ENCODE measurements around the gene GPBAR1. TPM values are rescaled to one million over a fixed set of nuclear protein-coding genes. Genes with fewer than 3 reads are reported as not detected.

The GPBAR1 gene
- total RNA-seq, 1 experiment from 2014 or later, result 0.20 TPM

DNA sequence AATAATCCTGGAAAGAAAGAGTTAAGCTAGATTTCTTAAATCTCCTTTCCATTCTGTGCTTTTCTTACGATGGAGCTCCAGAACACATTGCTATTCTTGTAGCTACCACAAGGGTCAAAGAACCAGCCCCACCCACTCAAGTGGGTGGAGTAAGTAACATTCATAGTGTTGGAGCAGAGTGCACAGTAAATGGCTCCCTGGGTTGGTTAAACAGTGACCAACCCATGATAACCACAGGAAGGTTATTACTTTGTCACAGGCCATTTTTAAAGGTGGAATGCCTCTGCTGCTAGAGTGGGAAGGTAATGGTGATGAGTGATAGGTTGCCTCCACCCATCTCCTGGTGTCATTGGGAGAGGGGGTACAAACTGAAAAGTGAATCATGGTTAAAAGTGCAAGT, 29.9 kb upstream of the GPBAR1 start:
- CTCF ChIA-PET, result interaction anchor here (0.6 to 1.7 kb wide), 12 partner anchors 9 to 45 kb away, joined by 3 to 8 read pairs (median 4); partner anchors contain the start of genes AAMP, ARPC2, GPBAR1 and PNKD
- no peaks in the 10 kb centered on the region for H3K4me1 Mint-ChIP-seq
- no peak overlapping the region for H3K27ac Mint-ChIP-seq
- ATAC-seq (peak; percentile 60), DNase-seq (ENCODE audit: low spot score) (no peak)
- POLR2A ChIA-PET, result no interaction called here
- H3K27me3 Mint-ChIP-seq (ENCODE audit: low read depth), result no peaks in the 10 kb centered on the region
- H3K36me3 Mint-ChIP-seq, result peaks cover 78% of the 10 kb centered on the region
- TF ChIP-seq PRRX2 (CRISPR knock-in tag; IDR thresholded peaks at IDR 0.05) (no peak), ZNF219 (CRISPR knock-in tag; IDR thresholded peaks at IDR 0.05; ENCODE audit: borderline replicate concordance) (no peak), TEAD4 (CRISPR knock-in tag; IDR thresholded peaks at IDR 0.05) (no peak), GABPB1 (CRISPR knock-in tag; IDR thresholded peaks at IDR 0.05) (no peak), SP1 (CRISPR knock-in tag; conservative IDR thresholded peaks at IDR 0.05) (no peak), CREB1 (CRISPR knock-in tag; IDR thresholded peaks at IDR 0.05) (no peak), ELF4 (CRISPR knock-in tag; IDR thresholded peaks at IDR 0.05; ENCODE audit: low read depth) (no peak), SMAD4 (CRISPR knock-in tag; IDR thresholded peaks at IDR 0.05) (no peak), CREM (CRISPR knock-in tag; IDR thresholded peaks at IDR 0.05) (no peak), TP53 (CRISPR knock-in tag; IDR thresholded peaks at IDR 0.05) (no peak), OVOL2 (CRISPR knock-in tag; IDR thresholded peaks at IDR 0.05; ENCODE audit: borderline replicate concordance) (no peak), NR1H2 (CRISPR knock-in tag; IDR thresholded peaks at IDR 0.05) (no peak), FOXJ3 (CRISPR knock-in tag; IDR thresholded peaks at IDR 0.05; ENCODE audit: borderline replicate concordance) (no peak), TCF7 (CRISPR knock-in tag; IDR thresholded peaks at IDR 0.05; ENCODE audit: low read depth) (no peak)
- TF ChIP-seq, protein P1, sequence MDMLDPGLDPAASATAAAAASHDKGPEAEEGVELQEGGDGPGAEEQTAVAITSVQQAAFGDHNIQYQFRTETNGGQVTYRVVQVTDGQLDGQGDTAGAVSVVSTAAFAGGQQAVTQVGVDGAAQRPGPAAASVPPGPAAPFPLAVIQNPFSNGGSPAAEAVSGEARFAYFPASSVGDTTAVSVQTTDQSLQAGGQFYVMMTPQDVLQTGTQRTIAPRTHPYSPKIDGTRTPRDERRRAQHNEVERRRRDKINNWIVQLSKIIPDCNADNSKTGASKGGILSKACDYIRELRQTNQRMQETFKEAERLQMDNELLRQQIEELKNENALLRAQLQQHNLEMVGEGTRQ (CRISPR knock-in tag; IDR thresholded peaks at IDR 0.05), result no peak
- H3K9me3 Mint-ChIP-seq, result peaks cover 7% of the 10 kb centered on the region
- no peak overlapping the region for H3K4me3 Mint-ChIP-seq

DNA sequence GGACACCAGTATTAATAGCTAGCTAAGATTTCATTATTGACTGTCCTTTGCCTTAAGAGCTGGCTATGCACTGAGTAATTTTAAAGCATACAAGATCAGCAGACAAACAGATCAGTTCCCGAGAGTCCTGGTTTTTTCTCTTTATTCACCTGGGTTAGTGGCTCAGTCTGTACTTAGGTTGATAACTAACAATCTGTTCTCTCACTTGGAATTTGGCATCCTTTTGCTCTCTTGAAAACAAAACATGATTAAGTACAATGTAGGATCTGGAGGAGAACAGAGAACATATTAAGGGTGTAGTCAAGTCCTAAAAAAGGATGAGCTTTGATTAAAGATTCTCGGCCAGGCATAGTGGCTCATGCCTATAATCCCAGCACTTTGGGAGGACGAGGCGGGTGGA, 27.3 kb upstream of the GPBAR1 start:
- Mint-ChIP-seq H3K27me3 (ENCODE audit: low read depth) (no peaks in the 10 kb centered on the region), H3K9me3 (peaks cover 7% of the 10 kb centered on the region), H3K27ac (peak overlapping the region; percentile 41; the same call in 1 of the 2 replicates), H3K4me1 (no peaks in the 10 kb centered on the region), H3K36me3 (peaks cover 70% of the 10 kb centered on the region), H3K4me3 (no peak overlapping the region)
- TF ChIP-seq GABPB1 (CRISPR knock-in tag; IDR thresholded peaks at IDR 0.05) (no peak), NFE2L1 (CRISPR knock-in tag; IDR thresholded peaks at IDR 0.05) (no peak), IRF2 (CRISPR knock-in tag; IDR thresholded peaks at IDR 0.05; ENCODE audit: borderline replicate concordance, low read depth) (no peak), NFYB (CRISPR knock-in tag; conservative IDR thresholded peaks at IDR 0.05; ENCODE audit: low read depth) (no peak), NR3C1 (CRISPR knock-in tag; conservative IDR thresholded peaks at IDR 0.05; ENCODE audit: low read depth) (no peak), FOXP1 (CRISPR knock-in tag; IDR thresholded peaks at IDR 0.05; ENCODE audit: borderline replicate concordance) (no peak)
- TF ChIP-seq, protein P2, sequence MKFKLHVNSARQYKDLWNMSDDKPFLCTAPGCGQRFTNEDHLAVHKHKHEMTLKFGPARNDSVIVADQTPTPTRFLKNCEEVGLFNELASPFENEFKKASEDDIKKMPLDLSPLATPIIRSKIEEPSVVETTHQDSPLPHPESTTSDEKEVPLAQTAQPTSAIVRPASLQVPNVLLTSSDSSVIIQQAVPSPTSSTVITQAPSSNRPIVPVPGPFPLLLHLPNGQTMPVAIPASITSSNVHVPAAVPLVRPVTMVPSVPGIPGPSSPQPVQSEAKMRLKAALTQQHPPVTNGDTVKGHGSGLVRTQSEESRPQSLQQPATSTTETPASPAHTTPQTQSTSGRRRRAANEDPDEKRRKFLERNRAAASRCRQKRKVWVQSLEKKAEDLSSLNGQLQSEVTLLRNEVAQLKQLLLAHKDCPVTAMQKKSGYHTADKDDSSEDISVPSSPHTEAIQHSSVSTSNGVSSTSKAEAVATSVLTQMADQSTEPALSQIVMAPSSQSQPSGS (CRISPR knock-in tag; IDR thresholded peaks at IDR 0.05; ENCODE audit: borderline replicate concordance, low read depth), result no peak
- TF ChIP-seq, protein P3, sequence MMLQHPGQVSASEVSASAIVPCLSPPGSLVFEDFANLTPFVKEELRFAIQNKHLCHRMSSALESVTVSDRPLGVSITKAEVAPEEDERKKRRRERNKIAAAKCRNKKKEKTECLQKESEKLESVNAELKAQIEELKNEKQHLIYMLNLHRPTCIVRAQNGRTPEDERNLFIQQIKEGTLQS (CRISPR knock-in tag; conservative IDR thresholded peaks at IDR 0.05), result no peak
- DNase-seq (ENCODE audit: low spot score) (no peak), ATAC-seq (no peak)
- ChIA-PET CTCF (interaction anchor here (1.5 to 1.6 kb wide), 2 partner anchors 24 to 165 kb away, joined by 4 read pairs; partner anchors contain the start of gene RUFY4), POLR2A (no interaction called here)

DNA sequence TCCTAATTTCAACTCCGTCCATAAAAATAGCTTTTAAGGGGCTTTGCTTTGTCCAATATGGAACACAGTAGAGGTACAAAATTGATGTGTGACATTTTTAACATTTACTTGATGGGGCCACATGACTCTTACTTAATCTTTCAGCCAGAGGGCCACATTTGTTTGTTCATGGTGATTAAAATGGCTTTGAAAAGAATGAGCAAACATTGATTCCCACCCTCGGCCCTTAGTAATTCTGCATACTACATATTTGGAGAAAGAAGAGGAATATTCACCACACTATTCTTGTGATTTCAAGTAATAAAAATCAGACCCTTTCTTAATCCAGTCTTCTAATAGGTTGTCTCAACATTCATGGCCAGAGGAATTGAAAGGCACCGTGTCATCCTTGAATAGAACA, 26.3 kb upstream of the GPBAR1 start:
- POLR2A ChIA-PET, result no interaction called here

More for the DNA sequence above, 26.3 kb upstream of the GPBAR1 start:
- Mint-ChIP-seq H3K9me3 (peaks cover 7% of the 10 kb centered on the region), H3K4me3 (no peak overlapping the region), H3K27ac (no peak overlapping the region), H3K27me3 (ENCODE audit: low read depth) (no peaks in the 10 kb centered on the region), H3K36me3 (peaks cover 73% of the 10 kb centered on the region), H3K4me1 (no peaks in the 10 kb centered on the region)
- ATAC-seq, result no peak
- no peak for DNase-seq (ENCODE audit: low spot score)
- no peak for TF ChIP-seq FOXJ3 (CRISPR knock-in tag; IDR thresholded peaks at IDR 0.05; ENCODE audit: borderline replicate concordance)
- TF ChIP-seq GTF2I (CRISPR knock-in tag; conservative IDR thresholded peaks at IDR 0.05), result no peak
- CTCF ChIA-PET, result no interaction called here
